Body of pancreas (tissue), 4 donors: ENCODE results near the gene ADAMTS7. TPM values are rescaled to one million over a fixed set of nuclear protein-coding genes. Genes with fewer than 3 reads are reported as not detected.
"Not testable (repeated sequence)": the region's sequence is repeated elsewhere in the genome, so short reads cannot be mapped to it uniquely, and the experiment has no call there.

Experiments
- ATAC-seq: fragments of 150-250 bp; one replicate; pipeline ENCODE4 v1.9.1; 2016
- DNase-seq, 4 donors: peaks; one replicate each; pipeline ENCODE4 v3.0.0-alpha.2; 2019
- H3K27ac ChIP-seq, 4 donors: fragments of 200-600 bp; sonication (generic); 1 replicate in 3 of 4; 2 replicates in 1 of 4; pipeline versions ENCODE4 v1.5.1 to v1.6.1; 2016 to 2019; ENCODE audit warnings: mild to moderate bottlenecking in 1 of 4, mixed read lengths in 1 of 4, moderate library complexity in 1 of 4
- H3K27me3 ChIP-seq, 2 donors: fragments of 200-600 bp; sonication (generic); one replicate each; pipeline ENCODE4 v1.6.0; 2016; ENCODE audit warnings: mild to moderate bottlenecking in 1 of 2
- H3K36me3 ChIP-seq, 2 donors: fragments of 200-600 bp; sonication (generic); replicated peaks in 1 of 2; 2 replicates each; pipeline ENCODE4 v1.5.1; 2016; ENCODE audit warnings: low read depth in 2 of 2; ENCODE audit not compliant: insufficient read depth in 1 of 2
- H3K4me1 ChIP-seq: fragments of 200-600 bp; sonication (generic); one replicate; pipeline ENCODE4 v1.6.0; 2016
- H3K4me3 ChIP-seq, 2 donors: fragments of 200-600 bp; sonication (generic); 1 replicate in 1 of 2; 2 replicates in 1 of 2; pipeline ENCODE4 v1.5.1; 2016 to 2019
- H3K9me3 ChIP-seq, 3 donors: fragments of 200-600 bp; sonication (generic); 1 replicate in 2 of 3; 2 replicates in 1 of 3; pipeline ENCODE4 v1.5.1; 2016
- POLR2A ChIP-seq, 3 donors: fragments of 450-650 bp; IDR thresholded peaks; one replicate each; pipeline ENCODE4 v1.6.1; 2016; ENCODE audit warnings: antibody characterized with exemption in 3 of 3, mild to moderate bottlenecking in 2 of 3
- WGBS, 2 donors: methylation state at CpG; one replicate each; pipeline ENCODE4 v1.1.5; 2017; 5-methylcytosine and 5-hydroxymethylcytosine counted together
- intact Hi-C: fragments of 100-400 bp; cut with DNase I; formaldehyde crosslinking; loops from one replicate; pipeline ENCODE4 v1.15.1; 2023
- total RNA-seq, 2 donors: library from RNA; depleted of rRNA; stranded (reverse); fragments of >200 nt; gene quantifications; one replicate each; pipeline ENCODE4 v1.1.0, GENCODE V29; 2016
- TF ChIP-seq, protein P1 (sequence below), 7 experiments: fragments of 450-650 bp in 4 of 7; fragments of 200-600 bp in 3 of 7; sonication (generic) in 3 of 7; IDR thresholded peaks; one replicate each; pipeline ENCODE4 v1.5.1; 2016 to 2019; ENCODE audit warnings: antibody characterized with exemption in 7 of 7

Gene ADAMTS7
- total RNA-seq, 2 donors from 2014 or later: 0.33 to 2.1 TPM

DNA sequence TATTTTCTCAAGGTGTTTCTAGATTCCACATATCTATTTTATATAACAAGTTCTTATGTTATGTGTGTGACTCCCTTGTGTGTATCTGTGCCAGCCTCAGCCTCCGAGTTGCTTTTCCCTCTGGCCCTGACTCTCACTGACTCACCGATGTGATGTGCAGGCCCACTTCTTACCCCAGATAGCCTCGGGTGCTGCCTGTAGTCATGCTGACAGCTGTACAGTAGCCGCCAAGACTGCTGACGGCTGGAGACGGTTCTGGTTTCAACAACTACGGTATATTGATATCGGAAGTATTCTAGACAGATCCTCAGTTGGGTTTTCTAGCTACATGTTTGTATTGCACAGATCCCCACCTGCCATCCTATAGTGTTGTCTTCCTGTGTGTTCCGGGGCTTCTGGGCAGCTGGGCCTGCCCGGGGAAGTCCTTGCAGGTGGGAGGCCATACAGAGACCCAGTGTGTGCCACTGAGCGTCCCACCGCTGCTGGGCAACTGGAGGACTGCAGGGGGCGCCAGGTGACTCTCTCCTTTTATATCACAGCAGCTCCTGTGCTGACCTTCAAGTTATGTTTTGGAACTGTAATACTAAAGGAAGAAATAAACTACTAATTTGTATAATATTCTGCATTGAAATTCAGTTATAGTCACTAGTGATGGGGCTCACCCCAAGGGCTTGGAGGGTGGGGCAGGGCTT lies 55.2 kb downstream of the ADAMTS7 start:
- H3K27me3 ChIP-seq, H3K27ac ChIP-seq, DNase-seq, H3K36me3 ChIP-seq, H3K4me3 ChIP-seq, H3K9me3 ChIP-seq, ATAC-seq: not testable (repeated sequence)
- peaks cover 23% of the 10 kb centered on the region for H3K4me1 ChIP-seq
- intact Hi-C loops: loop anchor here (5.0 kb wide), 1 partner anchor 139 kb away; no protein-coding TSS in a partner anchor
- TF ChIP-seq, protein P1, sequence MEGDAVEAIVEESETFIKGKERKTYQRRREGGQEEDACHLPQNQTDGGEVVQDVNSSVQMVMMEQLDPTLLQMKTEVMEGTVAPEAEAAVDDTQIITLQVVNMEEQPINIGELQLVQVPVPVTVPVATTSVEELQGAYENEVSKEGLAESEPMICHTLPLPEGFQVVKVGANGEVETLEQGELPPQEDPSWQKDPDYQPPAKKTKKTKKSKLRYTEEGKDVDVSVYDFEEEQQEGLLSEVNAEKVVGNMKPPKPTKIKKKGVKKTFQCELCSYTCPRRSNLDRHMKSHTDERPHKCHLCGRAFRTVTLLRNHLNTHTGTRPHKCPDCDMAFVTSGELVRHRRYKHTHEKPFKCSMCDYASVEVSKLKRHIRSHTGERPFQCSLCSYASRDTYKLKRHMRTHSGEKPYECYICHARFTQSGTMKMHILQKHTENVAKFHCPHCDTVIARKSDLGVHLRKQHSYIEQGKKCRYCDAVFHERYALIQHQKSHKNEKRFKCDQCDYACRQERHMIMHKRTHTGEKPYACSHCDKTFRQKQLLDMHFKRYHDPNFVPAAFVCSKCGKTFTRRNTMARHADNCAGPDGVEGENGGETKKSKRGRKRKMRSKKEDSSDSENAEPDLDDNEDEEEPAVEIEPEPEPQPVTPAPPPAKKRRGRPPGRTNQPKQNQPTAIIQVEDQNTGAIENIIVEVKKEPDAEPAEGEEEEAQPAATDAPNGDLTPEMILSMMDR (IDR thresholded peaks at IDR 0.05): peak in 2 of 7 experiments; percentile 15 to 18
- WGBS, 2 donors: 73 to 75% methylated on average over 13 of the region's 13 CpGs

DNA sequence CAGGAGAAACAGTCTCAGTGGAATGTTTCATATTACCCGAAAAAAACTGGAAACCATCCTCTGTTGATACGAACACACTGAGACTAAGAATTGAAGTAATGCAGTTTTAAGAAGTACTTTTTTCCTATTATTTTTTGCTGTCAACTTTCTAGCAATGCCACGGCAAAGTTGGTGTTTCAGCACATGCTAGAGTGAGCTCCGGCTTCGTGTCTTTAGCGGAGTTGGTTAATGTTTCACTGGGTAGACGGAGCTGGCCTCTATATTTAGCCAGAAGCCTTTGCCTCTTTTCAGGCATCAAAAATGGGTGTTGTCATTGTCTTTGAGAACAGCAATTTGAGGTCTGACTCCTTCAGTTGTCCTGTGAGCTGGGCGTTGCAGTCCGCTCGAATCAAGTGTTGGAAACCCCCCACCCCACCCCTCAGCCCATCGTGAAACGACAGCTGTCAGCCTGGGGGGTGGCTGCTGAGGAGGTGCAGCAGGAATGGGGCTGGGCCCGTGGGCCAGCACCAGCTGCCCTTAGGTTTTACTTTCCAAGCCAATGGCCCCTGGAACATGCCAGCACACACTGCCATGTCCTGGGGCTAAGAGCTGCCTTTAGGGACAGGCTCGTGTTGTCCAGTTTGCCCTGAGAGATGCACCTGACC lies 56.5 kb downstream of the ADAMTS7 start:
- ATAC-seq, H3K27me3 ChIP-seq, H3K27ac ChIP-seq, H3K9me3 ChIP-seq, H3K36me3 ChIP-seq, H3K4me3 ChIP-seq: not testable (repeated sequence)
- H3K4me1 ChIP-seq: peaks cover 25% of the 10 kb centered on the region
- peak in 2 of 4 donors; percentile 27 to 43 for DNase-seq
- 45 to 52% methylated on average over 10 to 14 of the region's 14 CpGs for WGBS, 2 donors
- intact Hi-C loops: loop anchor here (5.0 kb wide), 1 partner anchor 137 kb away; no protein-coding TSS in a partner anchor

DNA sequence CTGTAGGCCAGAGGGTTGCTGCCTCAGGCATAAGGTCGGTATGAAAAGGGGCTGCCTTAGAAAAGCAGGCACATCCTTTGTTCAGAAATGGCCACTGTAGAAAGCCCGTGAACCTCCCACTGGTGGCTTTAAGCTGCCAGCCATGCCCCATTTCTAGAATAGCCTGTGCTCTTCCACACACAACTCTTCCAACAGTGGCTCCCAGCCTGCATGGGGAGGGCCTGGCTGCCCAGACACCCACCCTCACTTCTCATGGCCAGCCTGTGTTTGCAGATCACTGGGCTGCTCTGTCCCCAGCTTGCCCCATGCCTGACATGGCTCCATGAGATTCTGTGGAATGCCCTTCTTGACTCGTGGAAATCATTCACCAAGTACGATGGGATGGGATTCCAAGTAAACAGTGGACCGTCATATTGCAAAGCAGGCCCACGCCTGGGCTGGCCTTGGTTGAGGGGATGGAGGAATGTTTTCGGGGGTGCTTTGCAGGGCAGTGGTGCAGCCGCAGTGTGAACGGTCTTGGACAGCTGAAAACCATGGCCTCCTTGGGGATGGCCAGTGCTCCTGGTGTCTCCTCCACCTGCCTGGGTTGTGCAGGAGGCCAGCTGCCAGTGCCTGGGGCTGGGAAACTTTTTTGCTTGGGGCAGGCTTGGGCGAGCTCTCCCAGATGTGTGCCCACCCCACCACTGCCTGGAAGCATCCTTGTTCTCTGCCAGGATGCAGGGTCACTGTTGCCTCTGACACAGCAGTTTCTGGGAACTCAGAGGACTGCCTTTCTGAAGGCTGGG lies 57.3 kb downstream of the ADAMTS7 start:
- H3K36me3 ChIP-seq, H3K4me3 ChIP-seq, intact Hi-C loops, ATAC-seq, H3K9me3 ChIP-seq, H3K27me3 ChIP-seq, H3K27ac ChIP-seq, DNase-seq: not testable (repeated sequence)
- peaks cover 19% of the 10 kb centered on the region for H3K4me1 ChIP-seq
- 83 to 93% methylated on average over 6 to 7 of the region's 10 CpGs for WGBS, 2 donors

DNA sequence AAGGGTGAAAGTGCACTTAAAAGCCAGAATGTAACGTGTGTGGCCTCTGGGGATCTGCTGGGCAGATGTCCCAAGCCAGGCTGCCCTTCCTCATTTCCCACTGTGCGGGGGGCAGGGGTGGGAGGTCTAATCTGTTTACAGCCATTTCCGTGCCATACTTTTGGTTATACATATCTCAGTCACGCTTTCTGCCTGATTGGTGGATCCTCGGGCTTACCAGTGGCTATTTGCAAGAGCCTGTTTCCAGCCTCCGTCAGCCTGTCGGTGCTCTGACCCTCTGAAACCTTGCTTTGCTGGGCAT lies 58.0 kb downstream of the ADAMTS7 start:
- 77 to 85% methylated on average over 7 of the region's 7 CpGs for WGBS, 2 donors
- intact Hi-C loops, H3K4me3 ChIP-seq, H3K27ac ChIP-seq, H3K9me3 ChIP-seq, H3K36me3 ChIP-seq, ATAC-seq, DNase-seq, H3K27me3 ChIP-seq: not testable (repeated sequence)
- H3K4me1 ChIP-seq: peaks cover 19% of the 10 kb centered on the region

DNA sequence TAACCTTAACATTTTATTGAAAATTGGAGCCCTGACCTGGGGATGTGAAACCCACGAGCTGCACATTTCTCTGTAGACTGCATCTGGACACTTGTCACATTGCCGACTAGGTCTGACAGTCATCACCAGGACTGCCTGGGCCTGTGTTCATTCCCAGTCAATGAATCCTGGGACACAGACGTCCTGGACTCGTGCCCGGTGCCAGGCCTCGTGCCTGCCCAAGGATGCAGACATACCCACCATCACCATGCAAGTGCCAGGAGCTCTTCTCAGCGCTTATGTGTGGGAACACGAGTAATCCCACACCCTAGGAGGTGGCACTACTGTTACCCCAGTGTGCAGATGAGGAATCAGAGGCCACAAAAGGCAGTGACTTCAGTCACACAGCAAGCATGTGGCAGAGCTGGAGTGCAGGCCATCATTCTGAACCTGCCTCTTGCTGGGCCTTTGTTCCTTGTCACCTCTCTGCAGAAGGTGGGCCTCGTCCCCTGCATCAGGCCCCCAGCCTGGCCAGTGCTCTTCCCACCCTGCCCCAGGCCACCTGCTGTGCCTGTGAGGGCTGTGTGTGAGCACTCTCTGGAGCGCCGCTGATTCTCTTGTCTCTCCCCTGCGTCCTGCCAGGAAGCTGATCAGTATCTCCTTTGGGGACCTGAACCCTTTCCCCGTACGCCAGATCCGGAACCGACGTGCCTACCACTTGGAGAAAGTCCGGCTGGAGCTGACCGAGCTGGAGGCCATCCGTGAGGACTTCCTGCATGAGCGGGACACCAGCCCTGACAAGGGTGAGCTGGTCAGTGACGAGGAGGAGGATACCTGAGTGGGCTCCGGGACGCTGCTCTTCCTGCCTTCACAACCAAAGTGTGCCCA lies 58.5 kb downstream of the ADAMTS7 start:
- no peaks in the 10 kb centered on the region for H3K27me3 ChIP-seq
- H3K27ac ChIP-seq: no peak overlapping the region
- intact Hi-C loops: no loop called here
- no peaks in the 10 kb centered on the region for H3K36me3 ChIP-seq
- TF ChIP-seq POLR2A (IDR thresholded peaks at IDR 0.05): no peak
- TF ChIP-seq, protein P1 (IDR thresholded peaks at IDR 0.05): no peak
- H3K9me3 ChIP-seq: no peaks in the 10 kb centered on the region
- ATAC-seq (no peak), DNase-seq (no peak)
- no peak overlapping the region for H3K4me3 ChIP-seq
- 75 to 85% methylated on average over 19 to 22 of the region's 24 CpGs for WGBS, 2 donors
- peaks cover 19% of the 10 kb centered on the region for H3K4me1 ChIP-seq
